ENCODE measurements around the gene NPBWR2. TPM values are rescaled to one million over a fixed set of nuclear protein-coding genes. Genes with fewer than 3 reads are reported as not detected.
A peak's percentile ranks its signal among the peaks of the same experiment; 100 is the strongest.

Gene NPBWR2
- polyA plus RNA-seq, 1 of the 3 experiments (the other 2 are of a cell fraction) = not detected

DNA sequence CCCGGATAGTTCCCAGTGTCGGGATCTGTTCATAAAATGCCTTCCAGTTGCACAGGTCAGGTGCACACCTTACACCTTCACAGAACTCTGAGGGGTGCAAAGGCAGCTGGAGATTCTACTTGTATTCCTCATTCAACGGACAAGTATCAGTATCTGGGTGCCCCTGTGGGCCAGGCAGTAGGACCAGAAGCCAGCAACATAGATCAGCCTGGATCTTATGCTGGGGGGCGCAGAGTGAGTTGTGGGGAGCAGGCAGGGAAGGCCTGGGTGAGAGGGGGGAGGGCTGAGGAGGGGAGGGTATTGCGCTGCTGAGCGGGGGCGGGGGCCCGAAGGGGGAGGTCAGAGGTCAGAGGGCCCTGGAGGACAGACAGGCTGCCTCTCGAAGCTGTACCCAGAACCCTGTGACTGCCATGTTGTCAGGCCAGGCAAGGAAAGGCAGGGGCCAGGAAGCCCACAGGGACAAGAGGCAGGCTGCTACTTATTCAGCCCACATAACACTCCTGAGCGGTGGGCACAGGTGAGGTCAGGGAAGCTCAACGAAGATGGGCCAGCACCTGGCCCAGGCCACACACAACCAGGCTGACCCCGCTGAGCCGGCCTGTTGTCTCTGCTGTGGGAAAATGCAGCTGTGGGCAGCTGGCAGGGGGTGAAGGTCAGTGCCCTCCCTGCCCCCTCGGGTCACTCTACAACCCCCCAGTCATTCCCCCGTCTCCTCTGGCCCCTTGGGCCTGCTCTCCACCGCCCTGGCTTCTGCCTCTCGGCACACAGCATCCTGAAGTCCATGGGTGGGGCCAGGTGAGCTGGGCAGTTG is 26.3 kb downstream of the NPBWR2 start:
- no peak overlapping the region for H3K27ac ChIP-seq (ENCODE audit: low read depth in 2 of 2, low read length in 1 of 2)
- H3K9me3 ChIP-seq = no peaks in the 10 kb centered on the region
- no peak overlapping the region for H3K9ac ChIP-seq
- H3K27me3 ChIP-seq (ENCODE audit: insufficient read depth) = no peaks in the 10 kb centered on the region; the same call in 1 of the 2 replicates
- POLR2A ChIA-PET = no interaction called here
- no peaks in the 10 kb centered on the region for H4K20me1 ChIP-seq (ENCODE audit: insufficient read depth)
- DNase-seq = no peak
- H3K36me3 ChIP-seq (replicated peaks in 1 of 2; ENCODE audit: control insufficient read depth in 1 of 2, insufficient read depth in 2 of 2, low read length in 1 of 2) = no peaks in the 10 kb centered on the region
- WGBS (ENCODE audit: low lambda C conversion rate) = 94% methylated on average over 10 of the region's 17 CpGs
- H3K4me3 ChIP-seq (ENCODE audit: low read depth in 2 of 2, low read length in 1 of 2) = peak overlapping the region in 1 of 2 experiments; percentile 80; a peak in 3 of 4 replicates
- peaks cover 14% of the 10 kb centered on the region for H3F3A ChIP-seq (replicated peaks; ENCODE audit: insufficient read depth)
- H3K4me2 ChIP-seq = peak overlapping the region; percentile 82; the same call in 1 of the 2 replicates
- no peak for TF ChIP-seq JUND (IDR thresholded peaks at IDR 0.05)
- TF ChIP-seq, protein P1, sequence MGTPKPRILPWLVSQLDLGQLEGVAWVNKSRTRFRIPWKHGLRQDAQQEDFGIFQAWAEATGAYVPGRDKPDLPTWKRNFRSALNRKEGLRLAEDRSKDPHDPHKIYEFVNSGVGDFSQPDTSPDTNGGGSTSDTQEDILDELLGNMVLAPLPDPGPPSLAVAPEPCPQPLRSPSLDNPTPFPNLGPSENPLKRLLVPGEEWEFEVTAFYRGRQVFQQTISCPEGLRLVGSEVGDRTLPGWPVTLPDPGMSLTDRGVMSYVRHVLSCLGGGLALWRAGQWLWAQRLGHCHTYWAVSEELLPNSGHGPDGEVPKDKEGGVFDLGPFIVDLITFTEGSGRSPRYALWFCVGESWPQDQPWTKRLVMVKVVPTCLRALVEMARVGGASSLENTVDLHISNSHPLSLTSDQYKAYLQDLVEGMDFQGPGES (IDR thresholded peaks at IDR 0.05; ENCODE audit: low read depth, low read length) = no peak
- no peak for TF ChIP-seq CHD2 (IDR thresholded peaks at IDR 0.05; ENCODE audit: low read length, partially characterized antibody)
- no peak for TF ChIP-seq NFIC (IDR thresholded peaks at IDR 0.05; ENCODE audit: borderline replicate concordance)
- no peak for TF ChIP-seq TEAD4 (IDR thresholded peaks at IDR 0.05; ENCODE audit: borderline replicate concordance, insufficient read depth)
- TF ChIP-seq, protein P2, sequence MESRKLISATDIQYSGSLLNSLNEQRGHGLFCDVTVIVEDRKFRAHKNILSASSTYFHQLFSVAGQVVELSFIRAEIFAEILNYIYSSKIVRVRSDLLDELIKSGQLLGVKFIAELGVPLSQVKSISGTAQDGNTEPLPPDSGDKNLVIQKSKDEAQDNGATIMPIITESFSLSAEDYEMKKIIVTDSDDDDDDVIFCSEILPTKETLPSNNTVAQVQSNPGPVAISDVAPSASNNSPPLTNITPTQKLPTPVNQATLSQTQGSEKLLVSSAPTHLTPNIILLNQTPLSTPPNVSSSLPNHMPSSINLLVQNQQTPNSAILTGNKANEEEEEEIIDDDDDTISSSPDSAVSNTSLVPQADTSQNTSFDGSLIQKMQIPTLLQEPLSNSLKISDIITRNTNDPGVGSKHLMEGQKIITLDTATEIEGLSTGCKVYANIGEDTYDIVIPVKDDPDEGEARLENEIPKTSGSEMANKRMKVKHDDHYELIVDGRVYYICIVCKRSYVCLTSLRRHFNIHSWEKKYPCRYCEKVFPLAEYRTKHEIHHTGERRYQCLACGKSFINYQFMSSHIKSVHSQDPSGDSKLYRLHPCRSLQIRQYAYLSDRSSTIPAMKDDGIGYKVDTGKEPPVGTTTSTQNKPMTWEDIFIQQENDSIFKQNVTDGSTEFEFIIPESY (IDR thresholded peaks at IDR 0.05; ENCODE audit: borderline replicate concordance, low read depth) = no peak
- TF ChIP-seq RCOR1 (IDR thresholded peaks at IDR 0.05; ENCODE audit: low read length) = no peak
- TF ChIP-seq, protein P3, sequence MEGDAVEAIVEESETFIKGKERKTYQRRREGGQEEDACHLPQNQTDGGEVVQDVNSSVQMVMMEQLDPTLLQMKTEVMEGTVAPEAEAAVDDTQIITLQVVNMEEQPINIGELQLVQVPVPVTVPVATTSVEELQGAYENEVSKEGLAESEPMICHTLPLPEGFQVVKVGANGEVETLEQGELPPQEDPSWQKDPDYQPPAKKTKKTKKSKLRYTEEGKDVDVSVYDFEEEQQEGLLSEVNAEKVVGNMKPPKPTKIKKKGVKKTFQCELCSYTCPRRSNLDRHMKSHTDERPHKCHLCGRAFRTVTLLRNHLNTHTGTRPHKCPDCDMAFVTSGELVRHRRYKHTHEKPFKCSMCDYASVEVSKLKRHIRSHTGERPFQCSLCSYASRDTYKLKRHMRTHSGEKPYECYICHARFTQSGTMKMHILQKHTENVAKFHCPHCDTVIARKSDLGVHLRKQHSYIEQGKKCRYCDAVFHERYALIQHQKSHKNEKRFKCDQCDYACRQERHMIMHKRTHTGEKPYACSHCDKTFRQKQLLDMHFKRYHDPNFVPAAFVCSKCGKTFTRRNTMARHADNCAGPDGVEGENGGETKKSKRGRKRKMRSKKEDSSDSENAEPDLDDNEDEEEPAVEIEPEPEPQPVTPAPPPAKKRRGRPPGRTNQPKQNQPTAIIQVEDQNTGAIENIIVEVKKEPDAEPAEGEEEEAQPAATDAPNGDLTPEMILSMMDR (IDR thresholded peaks at IDR 0.05) = no peak
- TF ChIP-seq FOXM1 (IDR thresholded peaks at IDR 0.05; ENCODE audit: low read depth) = no peak
- TF ChIP-seq RAD21 (IDR thresholded peaks at IDR 0.05; ENCODE audit: low read length) = no peak
- no peak for TF ChIP-seq SMC3 (IDR thresholded peaks at IDR 0.05; ENCODE audit: low read depth, low read length)
- no peak for TF ChIP-seq GATA2 (CRISPR knock-in tag; IDR thresholded peaks at IDR 0.05)
- TF ChIP-seq, protein P4, sequence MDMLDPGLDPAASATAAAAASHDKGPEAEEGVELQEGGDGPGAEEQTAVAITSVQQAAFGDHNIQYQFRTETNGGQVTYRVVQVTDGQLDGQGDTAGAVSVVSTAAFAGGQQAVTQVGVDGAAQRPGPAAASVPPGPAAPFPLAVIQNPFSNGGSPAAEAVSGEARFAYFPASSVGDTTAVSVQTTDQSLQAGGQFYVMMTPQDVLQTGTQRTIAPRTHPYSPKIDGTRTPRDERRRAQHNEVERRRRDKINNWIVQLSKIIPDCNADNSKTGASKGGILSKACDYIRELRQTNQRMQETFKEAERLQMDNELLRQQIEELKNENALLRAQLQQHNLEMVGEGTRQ (IDR thresholded peaks at IDR 0.05; ENCODE audit: borderline replicate concordance, low read depth, low read length) = no peak
- TF ChIP-seq, protein P5, sequence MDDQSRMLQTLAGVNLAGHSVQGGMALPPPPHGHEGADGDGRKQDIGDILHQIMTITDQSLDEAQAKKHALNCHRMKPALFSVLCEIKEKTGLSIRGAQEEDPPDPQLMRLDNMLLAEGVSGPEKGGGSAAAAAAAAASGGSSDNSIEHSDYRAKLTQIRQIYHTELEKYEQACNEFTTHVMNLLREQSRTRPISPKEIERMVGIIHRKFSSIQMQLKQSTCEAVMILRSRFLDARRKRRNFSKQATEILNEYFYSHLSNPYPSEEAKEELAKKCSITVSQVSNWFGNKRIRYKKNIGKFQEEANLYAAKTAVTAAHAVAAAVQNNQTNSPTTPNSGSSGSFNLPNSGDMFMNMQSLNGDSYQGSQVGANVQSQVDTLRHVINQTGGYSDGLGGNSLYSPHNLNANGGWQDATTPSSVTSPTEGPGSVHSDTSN (IDR thresholded peaks at IDR 0.05) = no peak
- CTCF ChIA-PET = interaction anchor here (0.7 to 12.9 kb wide), 9 partner anchors 11 to 107 kb away, joined by 3 to 252 read pairs (median 6); partner anchors contain the start of gene NPBWR2
- no peaks in the 10 kb centered on the region for H3K79me2 ChIP-seq (ENCODE audit: insufficient read depth)
- H3K4me1 ChIP-seq (ENCODE audit: control insufficient read depth in 1 of 2, insufficient read depth in 2 of 2, low read depth in 1 of 2, low read length in 1 of 2) = peaks cover 13 to 36% of the 10 kb centered on the region in 2 experiments; a peak in 3 of 4 replicates
- no peaks in the 10 kb centered on the region for H3K9me2 ChIP-seq
- H2AFZ ChIP-seq (ENCODE audit: low read depth) = no peak overlapping the region

Data from SK-N-SH (cell line).